NCI-H524 treated with DMSO at 0.1 percent for 48 hours (cell line): ENCODE data around the gene SUPT4H1.

Experiments used
- DNase-seq: peaks from one replicate; lab custom pipeline; 2025; lab: John Stamatoyannopoulos, UW

The SUPT4H1 gene

DNA sequence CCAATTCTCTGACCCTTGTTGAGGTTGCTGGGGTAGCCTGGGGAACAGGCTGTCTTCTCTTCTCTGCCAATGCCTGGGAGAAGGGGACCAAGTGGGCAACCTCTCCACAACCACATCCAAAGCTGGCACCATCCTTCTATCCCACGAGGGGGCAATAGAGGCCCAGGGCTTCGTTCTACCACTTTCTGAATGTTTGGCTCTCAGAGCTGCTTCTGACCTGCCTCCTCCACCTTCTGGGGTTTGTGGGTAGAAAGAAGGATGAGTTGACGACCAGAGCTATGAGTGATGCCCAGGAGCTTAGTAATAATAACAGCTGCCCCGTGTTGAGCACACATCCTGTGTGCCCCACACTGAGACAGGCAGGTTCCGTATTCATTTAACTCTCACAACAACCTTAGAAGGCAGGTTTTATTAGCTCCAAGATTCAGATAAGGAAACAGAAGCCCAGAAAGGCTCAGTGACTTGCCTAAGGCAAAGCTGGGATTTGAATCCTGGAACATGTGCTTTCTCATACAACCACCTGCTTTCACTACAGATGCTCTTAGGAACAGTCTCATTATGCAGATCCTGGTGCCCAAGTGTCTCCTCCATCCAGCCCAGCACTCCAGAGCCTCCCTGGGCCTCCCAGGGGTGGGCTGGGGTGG is 34.5 kb downstream of the SUPT4H1 start:
- peak; percentile 59 for DNase-seq

GRCh38 chr17:58316260-58316960 is 35.6 kb downstream of the SUPT4H1 start:
- no peak for DNase-seq

GRCh38 chr17:58315750-58316149 is 36.3 kb downstream of the SUPT4H1 start:
- DNase-seq: no peak

- no peak for DNase-seq
Measured at GRCh38 chr17:58315281-58315711, 36.7 kb downstream of the SUPT4H1 start.

DNA sequence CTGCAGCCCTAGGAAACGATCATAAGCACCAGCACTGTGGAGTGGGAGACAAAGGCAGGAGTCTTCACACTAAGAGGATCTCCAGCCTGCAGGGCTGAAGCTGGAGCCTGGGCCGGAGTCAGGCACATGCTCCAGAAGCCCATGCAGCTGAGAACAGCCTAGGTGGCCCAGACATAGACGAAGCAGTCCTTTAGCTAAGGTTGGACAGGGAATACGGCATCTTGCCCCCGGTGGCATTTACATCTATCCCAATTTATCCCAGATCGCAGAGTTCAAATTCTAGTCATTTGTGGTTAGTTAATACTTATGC is 37.3 kb downstream of the SUPT4H1 start:
- DNase-seq: no peak

DNA sequence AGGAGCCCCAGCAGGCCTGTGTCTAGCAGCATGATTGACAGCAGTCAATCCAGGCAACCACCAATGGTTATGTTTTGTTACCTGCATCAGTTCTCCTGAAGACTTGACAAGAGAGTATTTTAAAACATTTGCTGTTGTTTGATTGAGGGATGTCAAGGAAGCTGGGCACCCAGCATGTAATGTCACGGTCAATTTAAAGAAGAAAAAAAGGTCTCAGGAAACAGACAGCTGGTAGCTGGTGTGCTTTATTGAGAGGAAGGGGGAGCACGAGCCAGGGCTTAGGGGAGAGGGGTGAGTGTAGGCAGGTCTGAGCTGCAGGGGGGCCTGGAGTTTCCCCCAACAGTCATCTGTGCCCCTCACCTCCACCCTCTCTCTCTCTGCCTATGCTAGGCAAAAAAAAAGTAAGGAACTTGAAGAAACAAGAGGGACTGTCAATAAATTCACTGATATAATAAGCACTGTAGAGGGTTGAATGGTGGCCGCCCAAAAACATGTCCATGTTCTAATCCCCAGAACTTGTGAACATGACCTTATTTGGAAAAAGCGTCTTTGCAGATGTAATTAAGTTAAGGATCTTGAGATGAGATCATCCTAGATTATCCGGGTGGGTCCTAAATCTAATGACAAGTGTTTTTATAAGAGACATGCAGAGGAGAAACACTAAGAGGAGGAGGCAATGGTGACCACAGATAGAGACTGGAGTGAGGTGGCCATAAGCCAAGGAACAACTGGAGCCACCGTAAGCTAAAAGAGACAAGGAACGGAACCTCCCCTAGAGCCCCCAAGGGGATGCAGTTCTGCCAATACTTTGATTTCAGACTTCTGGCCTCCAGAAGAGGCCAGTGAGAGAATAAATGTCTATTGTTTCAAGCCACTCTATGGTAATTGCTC is 37.9 kb downstream of the SUPT4H1 start:
- peak; percentile 65 for DNase-seq

- no peak for DNase-seq
Measured at GRCh38 chr17:58312829-58313228, 39.2 kb downstream of the SUPT4H1 start.

DNA sequence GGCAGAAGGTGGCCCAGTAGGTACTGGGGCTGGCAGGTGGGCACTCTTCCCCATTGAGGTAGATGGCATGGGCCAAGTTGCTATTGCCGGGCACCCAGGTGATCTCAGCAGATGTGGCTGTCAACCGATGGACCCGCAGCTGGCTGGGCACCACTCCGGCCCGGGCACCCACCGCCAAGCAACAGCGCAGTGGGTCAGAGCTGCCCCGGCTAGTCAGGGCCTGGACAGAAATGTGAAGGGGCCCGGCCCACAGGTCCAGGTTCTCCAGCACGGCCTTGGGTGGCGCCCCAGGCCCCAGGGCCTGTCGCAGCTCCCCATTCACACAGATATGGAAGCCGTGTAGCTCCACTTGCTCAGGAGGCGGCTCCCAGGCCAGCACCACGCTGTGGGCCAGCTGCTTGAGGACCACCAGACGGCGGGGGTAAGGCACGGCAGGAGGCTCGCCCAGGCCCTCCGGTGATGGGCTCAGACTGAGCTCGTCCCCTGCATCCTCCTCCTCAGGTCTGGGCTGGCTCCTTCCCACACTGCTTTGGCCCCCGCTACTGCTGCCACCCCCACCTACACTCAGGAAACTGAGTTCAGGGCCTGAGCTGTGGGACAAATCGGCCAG is 39.9 kb downstream of the SUPT4H1 start:
- no peak for DNase-seq

DNA sequence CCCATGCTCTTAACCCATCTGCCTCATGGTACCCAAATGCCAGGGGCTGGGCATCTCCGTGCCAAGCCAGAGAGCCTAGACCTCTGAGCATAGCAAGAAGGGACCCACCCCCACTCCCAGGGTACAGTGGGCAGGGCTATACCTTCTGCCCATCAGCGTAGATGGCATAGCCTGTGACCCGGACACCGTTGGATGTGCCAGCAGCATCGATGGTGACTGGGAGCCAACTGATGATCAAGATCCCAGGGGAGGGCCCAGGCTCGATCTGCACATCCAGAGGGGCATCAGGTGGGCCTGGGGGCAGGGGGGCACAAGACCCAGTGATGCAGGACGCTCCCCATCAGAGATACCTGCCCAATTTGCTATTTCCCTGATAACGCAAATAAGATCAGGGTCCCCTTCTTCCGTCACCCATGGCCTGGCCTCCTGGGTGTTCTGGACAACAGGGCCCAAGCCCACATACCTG is 40.5 kb downstream of the SUPT4H1 start:
- DNase-seq: no peak

DNA sequence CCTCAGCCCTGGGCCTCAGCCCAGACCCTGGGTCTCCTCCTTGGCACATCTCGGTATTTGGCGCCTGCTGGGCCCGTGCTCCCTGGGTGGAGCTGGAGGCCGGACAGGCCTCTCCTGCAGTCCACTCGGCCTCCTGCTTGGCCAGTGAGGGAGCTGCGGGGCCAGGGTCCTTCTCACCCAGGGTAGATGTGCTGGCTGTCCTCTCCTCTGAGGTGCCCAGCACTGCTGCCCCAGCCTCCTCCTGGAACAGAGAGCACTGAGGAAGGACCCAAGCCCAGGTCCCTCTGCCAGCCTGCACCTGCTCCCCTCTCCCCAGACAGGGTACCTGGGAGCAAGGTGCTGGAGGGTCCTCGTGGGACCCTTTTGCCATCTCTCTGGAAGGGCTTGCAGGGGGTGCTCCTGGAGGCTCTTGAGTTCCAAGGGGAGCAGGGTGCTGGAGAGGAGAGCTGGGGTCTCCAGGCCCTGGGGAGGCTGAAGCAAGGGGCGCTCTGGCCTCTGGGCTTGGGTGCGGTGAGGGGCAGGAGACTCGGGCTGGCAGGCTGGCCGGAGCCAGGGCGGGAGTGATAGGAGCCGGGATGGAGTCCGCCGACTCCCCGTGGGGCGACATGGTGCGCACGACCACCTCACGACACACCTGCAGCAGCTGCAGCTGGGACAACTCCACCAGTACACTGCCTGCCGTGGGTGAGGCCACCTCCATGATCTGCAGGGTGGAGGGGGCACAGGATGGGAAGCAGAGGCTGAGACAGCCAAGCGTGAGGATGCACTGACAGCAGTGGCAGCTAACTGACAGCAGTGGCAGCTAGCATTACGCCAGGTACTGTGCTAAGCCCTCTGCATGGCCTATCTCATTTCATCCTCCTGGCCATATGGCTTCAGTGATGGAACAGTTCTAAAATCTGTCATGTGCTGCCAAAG is 41.2 kb downstream of the SUPT4H1 start:
- DNase-seq: peak; percentile 68

DNA sequence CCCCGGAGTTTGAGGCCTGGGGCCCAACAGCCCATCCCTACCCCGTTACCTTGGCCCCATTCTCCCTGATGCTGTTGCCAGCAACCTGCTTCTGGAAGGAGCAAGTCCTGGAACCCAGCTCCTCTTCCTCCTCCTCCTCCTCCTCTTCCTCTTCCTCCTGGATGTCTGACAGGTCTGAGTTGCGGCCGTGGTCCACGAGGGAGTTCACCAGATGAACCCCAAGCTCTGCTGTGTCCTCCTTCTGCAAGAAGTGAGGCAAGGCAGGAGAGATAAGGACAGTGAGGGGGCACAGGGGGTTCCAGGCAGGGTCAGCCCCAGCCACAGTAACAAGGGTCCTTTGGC is 42.1 kb downstream of the SUPT4H1 start:
- DNase-seq: no peak

DNA sequence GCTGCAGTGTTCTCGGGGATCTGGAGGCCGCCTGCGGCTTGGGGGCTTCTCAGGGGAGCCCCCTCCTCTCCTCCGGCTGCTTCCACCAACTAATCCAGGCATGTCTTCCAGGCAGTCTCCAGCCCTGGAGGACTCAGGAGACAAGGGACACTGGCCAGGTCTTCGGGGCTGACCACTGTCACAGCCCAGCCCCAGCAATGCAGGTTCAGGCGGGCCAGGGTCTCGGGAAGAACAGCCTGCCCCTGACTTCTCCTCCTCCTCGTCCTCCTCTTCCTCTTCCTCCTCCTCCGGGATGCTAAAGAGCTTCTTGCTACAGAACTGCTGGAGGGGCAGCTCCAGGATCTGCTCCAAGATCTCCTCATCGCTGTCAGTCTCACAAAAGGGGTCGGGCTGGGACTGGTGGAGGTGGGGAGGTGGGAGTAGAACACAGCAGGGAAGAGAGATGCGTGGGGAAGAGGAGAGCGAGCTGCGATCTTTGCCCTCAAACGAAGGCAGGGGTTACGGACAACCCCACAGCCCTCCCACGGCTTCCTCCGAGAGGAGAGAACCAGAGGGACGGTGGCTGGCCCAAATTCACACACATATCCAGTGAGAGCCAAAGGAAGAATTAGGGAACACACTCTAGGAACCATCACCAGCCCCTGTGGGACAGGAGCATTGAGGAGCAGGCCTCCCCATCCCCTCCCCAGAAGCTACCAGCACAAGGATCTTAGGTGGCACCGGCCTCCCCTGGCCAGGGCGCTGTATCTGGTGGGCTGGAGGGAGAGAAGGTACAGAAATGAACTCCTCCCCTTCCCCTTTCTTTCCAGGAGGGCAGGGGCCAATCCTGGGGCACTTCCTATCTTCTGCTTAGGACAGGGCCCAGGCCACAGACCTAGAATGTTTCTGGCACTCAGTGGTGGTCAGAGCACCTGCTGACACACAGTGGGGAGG is 42.8 kb downstream of the SUPT4H1 start:
- no peak for DNase-seq

- no peak for DNase-seq
Measured at GRCh38 chr17:58308173-58308984, 43.6 kb downstream of the SUPT4H1 start.

GRCh38 chr17:58307468-58308172 is 44.4 kb downstream of the SUPT4H1 start:
- DNase-seq: no peak

DNA sequence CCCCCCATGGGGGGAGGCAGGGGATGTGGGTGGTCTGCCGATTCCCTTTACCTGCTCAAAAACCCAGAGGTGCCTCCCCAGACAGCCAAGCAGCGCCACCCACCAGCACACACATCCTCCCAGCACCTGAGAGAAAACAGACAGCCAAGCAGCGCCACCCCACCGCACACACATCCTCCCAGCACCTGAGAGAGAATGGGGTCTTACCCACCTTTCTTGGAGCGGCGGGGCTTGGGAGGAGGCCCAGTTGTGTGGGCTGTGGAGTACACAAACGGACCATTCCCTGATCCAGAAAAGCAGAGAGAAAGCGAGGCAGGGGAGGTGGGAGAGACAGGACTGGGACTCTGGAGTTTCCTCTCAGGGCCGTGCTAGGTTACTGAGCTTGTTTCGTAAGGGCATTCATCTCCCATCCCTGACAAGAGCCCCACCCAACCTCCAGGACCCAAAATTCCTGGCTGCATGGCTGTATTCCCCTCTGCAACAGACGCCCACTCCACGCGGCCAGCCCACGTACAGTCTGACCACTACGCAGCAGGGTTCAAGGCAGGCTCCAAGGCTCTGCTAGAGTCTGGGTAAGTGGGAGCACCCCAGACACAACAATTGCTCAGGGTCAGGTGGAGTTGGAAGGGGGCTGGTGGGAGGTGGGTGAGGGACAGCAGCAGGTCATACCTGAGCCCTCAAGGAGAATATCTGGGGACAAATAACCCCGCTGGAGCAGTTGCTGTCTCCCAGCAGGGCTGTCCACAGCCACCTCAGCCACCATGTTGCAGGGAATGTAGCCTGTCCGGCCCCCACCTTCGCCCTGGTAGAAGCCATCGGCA is 45.7 kb downstream of the SUPT4H1 start:
- no peak for DNase-seq

DNA sequence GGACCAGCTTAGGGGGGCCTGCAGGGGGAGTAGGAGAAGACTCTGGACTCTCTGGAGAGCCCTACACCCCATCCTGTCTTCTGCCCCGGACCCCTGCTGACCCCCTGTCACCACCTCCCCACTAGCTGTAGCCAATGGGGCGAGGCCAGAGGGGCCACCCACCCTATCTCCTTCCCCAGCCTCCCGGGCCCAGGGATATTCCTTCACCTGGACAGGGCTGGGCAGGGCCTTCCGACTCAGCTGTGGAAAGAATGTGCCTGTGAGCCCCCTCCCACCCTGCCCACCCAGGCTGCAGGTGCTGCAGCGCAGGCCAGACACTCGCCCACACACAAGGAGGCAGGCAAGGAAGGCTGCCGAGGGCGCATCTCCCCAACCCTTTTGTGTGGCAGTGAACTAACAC is 46.4 kb downstream of the SUPT4H1 start:
- no peak for DNase-seq

GRCh38 chr17:58304750-58305486 is 47.1 kb downstream of the SUPT4H1 start:
- DNase-seq: no peak
